K562 (cell line): Measurements from ENCODE around the gene SLC25A17. TPM values are rescaled to one million over a fixed set of nuclear protein-coding genes. Genes with fewer than 3 reads are reported as not detected.

Source experiments
- BRCA1 ChIP-seq, 2 experiments: fragments of 450-650 bp in 1 of 2; sonication (generic) in 1 of 2; formaldehyde crosslinking in 1 of 2; IDR thresholded peaks; 2 replicates each; pipeline versions ENCODE4 v1.5.0 to v1.6.1; 2017 to 2020; ENCODE audit warnings: mild to moderate bottlenecking in 1 of 2, missing genetic modification reagents in 1 of 2
- CBFA2T2 ChIP-seq: fragments of 450-650 bp; conservative IDR thresholded peaks from 2 replicates; pipeline ENCODE4 v1.6.1; 2017; ENCODE audit warnings: mild to moderate bottlenecking
- CBX3 ChIP-seq, 2 experiments: IDR thresholded peaks; 1 replicate in 1 of 2; 2 replicates in 1 of 2; pipeline ENCODE4 v1.6.1; 2012; ENCODE audit warnings: inconsistent platforms in 2 of 2, low read length in 2 of 2, borderline replicate concordance in 1 of 2, control low read depth in 1 of 2
- CEBPZ ChIP-seq: fragments of 150-350 bp; IDR thresholded peaks from 2 replicates; pipeline ENCODE4 v1.6.1; 2014; ENCODE audit warnings: low read depth, mild to moderate bottlenecking, low read length, borderline replicate concordance
- E2F5 ChIP-seq: sonication (generic); formaldehyde crosslinking; IDR thresholded peaks from 2 replicates; pipeline ENCODE4 v1.8.0; 2022; ENCODE audit warnings: mild to moderate bottlenecking, missing genetic modification reagents
- ELF4 ChIP-seq: fragments of 450-650 bp; formaldehyde crosslinking; IDR thresholded peaks from 2 replicates; pipeline ENCODE4 v1.4.0; 2022; ENCODE audit warnings: missing genetic modification characterization
- GTF3C2 ChIP-seq: IDR thresholded peaks from 3 replicates; pipeline ENCODE4 v1.6.1; 2011; ENCODE audit warnings: borderline replicate concordance, mild to moderate bottlenecking, moderate library complexity; ENCODE audit not compliant: insufficient read length; ENCODE audit errors: extremely low read depth
- NCOA4 ChIP-seq: fragments of 450-650 bp; IDR thresholded peaks from 2 replicates; pipeline ENCODE4 v1.6.1; 2018; ENCODE audit warnings: mild to moderate bottlenecking; ENCODE audit not compliant: partially characterized antibody
- SMARCA5 ChIP-seq: fragments of 450-650 bp; IDR thresholded peaks from 2 replicates; pipeline ENCODE4 v1.6.1; 2016
- SNIP1 ChIP-seq: fragments of 450-650 bp; IDR thresholded peaks from 2 replicates; pipeline ENCODE4 v1.7.1; 2017; ENCODE audit warnings: low read depth, mild to moderate bottlenecking
- ZBTB1 ChIP-seq: sonication (generic); formaldehyde crosslinking; IDR thresholded peaks from 2 replicates; pipeline ENCODE4 v1.8.1; 2023; ENCODE audit warnings: missing genetic modification reagents, low read depth, mild to moderate bottlenecking, borderline replicate concordance
- ZNF165 ChIP-seq: fragments of 250-450 bp; sonication (Bioruptor Pico); IDR thresholded peaks from 2 replicates; pipeline ENCODE4 v1.4.0; 2020; ENCODE audit warnings: borderline replicate concordance
- ZNF23 ChIP-seq: fragments of 250-450 bp; sonication (Bioruptor Pico); IDR thresholded peaks from 2 replicates; pipeline ENCODE4 v1.4.0; 2020; ENCODE audit warnings: mild to moderate bottlenecking
- ZNF436 ChIP-seq: fragments of 250-450, 450-650 bp; sonication (Bioruptor Pico); formaldehyde crosslinking; IDR thresholded peaks from 2 replicates; pipeline ENCODE4 v1.7.0; 2020; ENCODE audit warnings: mild to moderate bottlenecking
- polyA plus RNA-seq, 8 experiments: library from polyadenylated mRNA; depleted of rRNA in 4 of 8; stranded (reverse) in 5 of 8; unstranded in 3 of 8; fragments of >200 nt; fragmentation: Nextera tagmentation in 2 of 8; fragmentation: Illumina TruSeq in 1 of 8; extraction: Ambion mirVana in 2 of 8; extraction: Trizol in 1 of 8; gene quantifications; 2 replicates each; pipeline versions ENCODE4 v1.2.1 to v1.2.3, GENCODE V29; 2011 to 2014; ENCODE audit warnings: inconsistent platforms in 1 of 8, missing spikeins in 1 of 8
- total RNA-seq, 7 experiments: library from RNA; depleted of rRNA in 6 of 7; stranded (reverse); fragments of >200 nt in 6 of 7; fragmentation: Illumina TruSeq in 2 of 7; extraction: Trizol in 2 of 7; gene quantifications; 2 replicates each; pipeline versions ENCODE4 v1.2.1 to v1.2.3, GENCODE V29; 2011 to 2021; ENCODE audit warnings: low replicate concordance in 1 of 7
- TF ChIP-seq, protein P1 (sequence below): conservative IDR thresholded peaks from 2 replicates; pipeline ENCODE4 v1.6.1; 2011; ENCODE audit warnings: low read depth, mild to moderate bottlenecking, low read length; ENCODE audit not compliant: control insufficient read depth

Gene SLC25A17
- total and polyA plus RNA-seq, 9 of the 15 experiments (the other 6 are each of a cell fraction or from before 2014, with no cell fraction given), result 32.6 to 136 (median 56.2) TPM

GRCh38 chr22:40818747-40819598 lies at the start of gene SLC25A17 (continued):
- TF ChIP-seq GTF3C2, result no peak
- no peak for TF ChIP-seq CBFA2T2
- TF ChIP-seq SNIP1, result no peak
- TF ChIP-seq ELF4 (CRISPR knock-in tag), result no peak
- no peak for TF ChIP-seq ZNF23 (CRISPR knock-in tag)
- TF ChIP-seq, protein P1, sequence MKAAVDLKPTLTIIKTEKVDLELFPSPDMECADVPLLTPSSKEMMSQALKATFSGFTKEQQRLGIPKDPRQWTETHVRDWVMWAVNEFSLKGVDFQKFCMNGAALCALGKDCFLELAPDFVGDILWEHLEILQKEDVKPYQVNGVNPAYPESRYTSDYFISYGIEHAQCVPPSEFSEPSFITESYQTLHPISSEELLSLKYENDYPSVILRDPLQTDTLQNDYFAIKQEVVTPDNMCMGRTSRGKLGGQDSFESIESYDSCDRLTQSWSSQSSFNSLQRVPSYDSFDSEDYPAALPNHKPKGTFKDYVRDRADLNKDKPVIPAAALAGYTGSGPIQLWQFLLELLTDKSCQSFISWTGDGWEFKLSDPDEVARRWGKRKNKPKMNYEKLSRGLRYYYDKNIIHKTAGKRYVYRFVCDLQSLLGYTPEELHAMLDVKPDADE, result no peak
- TF ChIP-seq CEBPZ, result no peak
- TF ChIP-seq BRCA1 (IDR thresholded peaks at IDR 0.05), result no peak
- no peak for TF ChIP-seq BRCA1 (CRISPR knock-in tag; IDR thresholded peaks at IDR 0.05)
- TF ChIP-seq ZNF165, result no peak
- no peak for TF ChIP-seq ZNF436 (CRISPR knock-in tag)
- no peak for TF ChIP-seq E2F5 (CRISPR knock-in tag)
- TF ChIP-seq ZBTB1 (CRISPR knock-in tag), result no peak
- no peak; the same call in 1 of the 2 replicates for TF ChIP-seq SMARCA5
- TF ChIP-seq CBX3 (IDR thresholded peaks at IDR 0.05; ENCODE audit: borderline replicate concordance in 1 of 2, low read length in 2 of 2), result no peak
- no peak for TF ChIP-seq NCOA4
